Astrocyte (in vitro differentiated cells and primary cell): Measurements from ENCODE around the gene COX8A. TPM values are rescaled to one million over a fixed set of nuclear protein-coding genes. Genes with fewer than 3 reads are reported as not detected.

Experiments used
- DNase-seq: peaks from one replicate; pipeline ENCODE4 v3.0.0-alpha.2; 2010; ENCODE audit warnings: low read depth
- FAIRE-seq: peaks from 2 replicates; lab custom pipeline; 2011; peaks lifted over from hg19 to GRCh38; lab: Jason Lieb, UNC
- H2AFZ ChIP-seq: 2 replicates; pipeline ENCODE4 v1.6.0; 2012; ENCODE audit warnings: low read depth, low read length, inconsistent platforms
- H3K27ac ChIP-seq: 2 replicates; pipeline ENCODE4 v1.5.1; 2011; ENCODE audit warnings: low read depth, low read length, inconsistent platforms
- H3K27me3 ChIP-seq: 2 replicates; pipeline ENCODE4 v1.6.0; 2011; ENCODE audit warnings: low read length, inconsistent platforms; ENCODE audit not compliant: insufficient read depth
- H3K36me3 ChIP-seq: 2 replicates; pipeline ENCODE4 v1.5.1; 2011; ENCODE audit warnings: low read length, inconsistent platforms; ENCODE audit not compliant: insufficient read depth
- H3K4me1 ChIP-seq: 2 replicates; pipeline ENCODE4 v1.5.1; 2011; ENCODE audit warnings: low read length, inconsistent platforms; ENCODE audit not compliant: insufficient read depth
- H3K4me2 ChIP-seq: 2 replicates; pipeline ENCODE4 v1.6.0; 2012; ENCODE audit warnings: low read length, inconsistent platforms
- H3K4me3 ChIP-seq: 2 replicates; pipeline ENCODE4 v1.5.1; 2011; ENCODE audit warnings: low read depth, mild to moderate bottlenecking, low read length, inconsistent platforms; ENCODE audit not compliant: insufficient read depth
- H3K79me2 ChIP-seq: 2 replicates; pipeline ENCODE4 v1.6.0; 2012; ENCODE audit warnings: mild to moderate bottlenecking, low read length, inconsistent platforms; ENCODE audit not compliant: insufficient read depth
- H3K9ac ChIP-seq: 2 replicates; pipeline ENCODE4 v1.6.0; 2012; ENCODE audit warnings: mild to moderate bottlenecking, low read length, inconsistent platforms
- H3K9me3 ChIP-seq: 2 replicates; pipeline ENCODE4 v1.5.1; 2012; ENCODE audit warnings: low read depth, mild to moderate bottlenecking, low read length, inconsistent platforms; ENCODE audit not compliant: insufficient read depth
- H4K20me1 ChIP-seq: 2 replicates; pipeline ENCODE4 v1.6.0; 2012; ENCODE audit warnings: low read length, inconsistent platforms; ENCODE audit not compliant: insufficient read depth
- H3K27ac Mint-ChIP-seq: one replicate; pipeline ENCODE4 v1.8.0; 2021; ENCODE audit warnings: mild to moderate bottlenecking, mixed read lengths; ENCODE audit not compliant: unreplicated experiment
- H3K27me3 Mint-ChIP-seq: one replicate; pipeline ENCODE4 v1.8.0; 2021; ENCODE audit warnings: low read depth, mixed read lengths; ENCODE audit not compliant: unreplicated experiment
- H3K36me3 Mint-ChIP-seq: one replicate; pipeline ENCODE4 v1.8.0; 2021; ENCODE audit warnings: low read depth, mixed read lengths; ENCODE audit not compliant: unreplicated experiment
- H3K4me1 Mint-ChIP-seq: one replicate; pipeline ENCODE4 v1.8.0; 2021; ENCODE audit warnings: low read depth, mixed read lengths; ENCODE audit not compliant: unreplicated experiment
- H3K4me3 Mint-ChIP-seq: one replicate; pipeline ENCODE4 v1.8.0; 2021; ENCODE audit warnings: mild to moderate bottlenecking, moderate library complexity, mixed read lengths; ENCODE audit not compliant: unreplicated experiment
- H3K9me3 Mint-ChIP-seq: one replicate; pipeline ENCODE4 v1.8.0; 2021; ENCODE audit warnings: mild to moderate bottlenecking, mixed read lengths; ENCODE audit not compliant: unreplicated experiment
- EZH2 ChIP-seq: IDR thresholded peaks from 2 replicates; pipeline ENCODE4 v1.6.1; 2012; ENCODE audit warnings: mild to moderate bottlenecking, low read length, inconsistent platforms; ENCODE audit not compliant: insufficient read depth
- total RNA-seq: library from RNA; stranded (reverse); gene quantifications from 2 replicates; pipeline ENCODE4 v1.2.1, GENCODE V29; 2021
- TF ChIP-seq, protein P1 (sequence below): IDR thresholded peaks from 2 replicates; pipeline ENCODE4 v1.5.1; 2011; ENCODE audit warnings: low read depth, mild to moderate bottlenecking, inconsistent platforms, low read length, moderate library complexity; ENCODE audit not compliant: insufficient read depth

The COX8A gene
- total RNA-seq, 1 donor from 2014 or later: 274 TPM

DNA sequence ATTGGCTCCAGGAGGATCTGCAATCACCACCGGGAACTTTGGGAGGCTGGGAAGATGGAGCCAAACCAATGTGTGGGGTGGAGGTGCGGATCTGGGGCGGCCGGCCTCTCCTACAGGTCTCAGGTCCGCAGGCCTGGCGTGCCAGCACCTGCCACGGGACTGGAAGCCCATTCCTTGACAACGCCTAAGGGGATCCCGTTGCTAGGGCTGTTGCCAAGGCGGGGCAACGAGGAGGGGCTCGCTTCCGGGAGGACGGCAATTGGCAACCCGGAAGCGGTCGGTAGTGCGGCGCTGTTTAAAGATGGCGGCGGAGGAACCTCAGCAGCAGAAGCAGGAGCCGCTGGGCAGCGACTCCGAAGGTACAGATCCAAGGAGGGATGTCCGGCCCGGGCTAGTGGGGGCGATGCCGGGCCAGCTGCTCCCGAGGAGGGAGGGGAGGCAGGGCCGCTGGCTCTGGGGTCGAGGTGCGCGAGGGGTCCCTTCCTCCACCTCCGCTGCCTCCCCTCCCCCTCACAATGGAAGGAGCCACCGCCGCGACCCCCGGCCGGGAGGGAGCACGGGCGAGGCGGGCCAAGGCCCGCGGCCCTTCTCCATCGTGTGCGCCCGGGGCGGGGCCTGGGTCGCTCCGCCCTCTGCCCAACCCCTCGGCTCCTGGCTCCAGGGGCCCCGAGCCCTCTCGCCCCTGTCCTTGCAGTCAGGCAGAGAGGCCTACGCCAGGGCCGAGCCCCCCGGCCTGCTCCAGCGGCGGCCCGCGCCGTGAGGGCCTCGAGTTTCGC is 11.9 kb downstream of the COX8A start, which contains the start of gene OTUB1:
OTUB1 (plus strand) TSS at position 283 of the 776 bp plus-strand sequence; CDS start at position 302, 19 bp downstream.
- peak within 1 kb of the TSS; percentile 98 for H3K27ac Mint-ChIP-seq
- Histone ChIP-seq H3K4me3 (peak within 1 kb of the TSS; percentile 80), H2AFZ (peak within 1 kb of the TSS; percentile 69), H3K27me3 (no peaks in the 10 kb centered on the region), H3K79me2 (peaks cover 51% of the 10 kb centered on the region), H3K4me1 (peaks cover 20% of the 10 kb centered on the region), H3K9ac (peak within 1 kb of the TSS; percentile 92), H3K36me3 (peaks cover 6% of the 10 kb centered on the region), H3K9me3 (no peaks in the 10 kb centered on the region), H3K4me2 (peak within 1 kb of the TSS; percentile 87), H4K20me1 (peaks cover 43% of the 10 kb centered on the region), H3K27ac (peak within 1 kb of the TSS; percentile 72)
- DNase-seq (peak; percentile 77), FAIRE-seq (no peak)
- peaks cover 9% of the 10 kb centered on the region for H3K4me1 Mint-ChIP-seq
- TF ChIP-seq, protein P1, sequence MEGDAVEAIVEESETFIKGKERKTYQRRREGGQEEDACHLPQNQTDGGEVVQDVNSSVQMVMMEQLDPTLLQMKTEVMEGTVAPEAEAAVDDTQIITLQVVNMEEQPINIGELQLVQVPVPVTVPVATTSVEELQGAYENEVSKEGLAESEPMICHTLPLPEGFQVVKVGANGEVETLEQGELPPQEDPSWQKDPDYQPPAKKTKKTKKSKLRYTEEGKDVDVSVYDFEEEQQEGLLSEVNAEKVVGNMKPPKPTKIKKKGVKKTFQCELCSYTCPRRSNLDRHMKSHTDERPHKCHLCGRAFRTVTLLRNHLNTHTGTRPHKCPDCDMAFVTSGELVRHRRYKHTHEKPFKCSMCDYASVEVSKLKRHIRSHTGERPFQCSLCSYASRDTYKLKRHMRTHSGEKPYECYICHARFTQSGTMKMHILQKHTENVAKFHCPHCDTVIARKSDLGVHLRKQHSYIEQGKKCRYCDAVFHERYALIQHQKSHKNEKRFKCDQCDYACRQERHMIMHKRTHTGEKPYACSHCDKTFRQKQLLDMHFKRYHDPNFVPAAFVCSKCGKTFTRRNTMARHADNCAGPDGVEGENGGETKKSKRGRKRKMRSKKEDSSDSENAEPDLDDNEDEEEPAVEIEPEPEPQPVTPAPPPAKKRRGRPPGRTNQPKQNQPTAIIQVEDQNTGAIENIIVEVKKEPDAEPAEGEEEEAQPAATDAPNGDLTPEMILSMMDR: no peak
- TF ChIP-seq EZH2: no peak
- H3K27me3 Mint-ChIP-seq: no peaks in the 10 kb centered on the region
- peak within 1 kb of the TSS; percentile 94 for H3K4me3 Mint-ChIP-seq
- no peaks in the 10 kb centered on the region for H3K9me3 Mint-ChIP-seq
- H3K36me3 Mint-ChIP-seq: peaks cover 13% of the 10 kb centered on the region

DNA sequence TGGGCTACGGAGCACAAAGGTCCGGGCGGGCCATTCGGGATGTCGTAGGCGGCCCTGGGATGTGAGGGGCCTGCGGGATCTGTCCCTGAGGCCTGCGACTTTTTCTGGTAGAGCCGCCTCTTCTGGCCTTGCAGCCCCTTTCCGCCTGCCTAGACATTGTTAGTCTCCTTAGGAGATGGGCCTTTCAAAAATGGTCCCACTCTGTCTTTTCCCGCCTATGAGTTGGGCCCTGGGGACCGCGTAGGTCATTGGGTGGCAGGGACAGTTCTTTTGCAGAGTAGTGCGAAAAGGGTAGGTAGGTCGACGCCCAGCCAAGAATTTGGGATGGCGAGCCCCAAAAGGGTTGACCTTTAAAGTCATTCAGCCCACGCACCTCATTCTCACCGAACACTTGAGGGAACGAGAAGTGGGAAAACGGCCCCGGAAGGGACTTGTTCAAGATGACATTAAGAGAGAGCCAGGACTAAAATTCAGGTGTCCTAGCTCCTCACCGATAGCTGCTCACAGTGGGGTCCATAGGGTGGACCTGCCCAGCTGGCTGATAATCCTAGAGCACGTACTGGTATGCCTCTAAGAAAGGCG is 12.6 kb downstream of the COX8A start:
- Mint-ChIP-seq H3K27me3 (no peaks in the 10 kb centered on the region), H3K4me3 (peak overlapping the region; percentile 85), H3K9me3 (no peaks in the 10 kb centered on the region), H3K4me1 (peaks cover 9% of the 10 kb centered on the region), H3K36me3 (peaks cover 16% of the 10 kb centered on the region), H3K27ac (no peak overlapping the region)
- Histone ChIP-seq H3K36me3 (peaks cover 6% of the 10 kb centered on the region), H3K4me3 (peak overlapping the region; percentile 80), H3K9ac (peak overlapping the region; percentile 92), H4K20me1 (peaks cover 46% of the 10 kb centered on the region), H2AFZ (peak overlapping the region; percentile 69), H3K9me3 (no peaks in the 10 kb centered on the region), H3K4me1 (peaks cover 16% of the 10 kb centered on the region), H3K4me2 (peak overlapping the region; percentile 87), H3K27me3 (no peaks in the 10 kb centered on the region), H3K79me2 (peaks cover 50% of the 10 kb centered on the region), H3K27ac (peak overlapping the region; percentile 72)
- TF ChIP-seq EZH2: no peak
- TF ChIP-seq, protein P1: no peak
- FAIRE-seq (no peak), DNase-seq (no peak)
